GM23338 (cell line): ENCODE data around the gene JDP2. TPM values are rescaled to one million over a fixed set of nuclear protein-coding genes. Genes with fewer than 3 reads are reported as not detected.

Source experiments
- ATAC-seq: fragments of 200-7000 bp; cut with Tn5 transposase; 3 replicates; pipeline ENCODE4 v1.9.1; 2020
- DNase-seq: peaks from one replicate; pipeline ENCODE4 v3.0.0-alpha.2; 2015; ENCODE audit warnings: low spot score
- H2AFZ ChIP-seq: fragments of 200-600 bp; sonication (generic); 2 replicates; pipeline ENCODE4 v1.8.0; 2016; ENCODE audit warnings: antibody characterized with exemption, mild to moderate bottlenecking, moderate library complexity
- H3F3A ChIP-seq: fragments of 200-600 bp; sonication (generic); replicated peaks from 2 replicates; pipeline ENCODE4 v1.8.0; 2017; ENCODE audit warnings: antibody characterized with exemption, mixed run types, low read depth
- H3K27ac ChIP-seq: fragments of 200-600 bp; sonication (generic); 2 replicates; pipeline ENCODE4 v1.6.1; 2016; ENCODE audit warnings: low read depth
- H3K27me3 ChIP-seq: fragments of 200-600 bp; sonication (generic); 2 replicates; pipeline ENCODE4 v1.8.0; 2016; ENCODE audit warnings: mild to moderate bottlenecking, mixed run types, moderate library complexity; ENCODE audit not compliant: insufficient read depth
- H3K36me3 ChIP-seq: fragments of 200-600 bp; sonication (generic); 2 replicates; pipeline ENCODE4 v1.8.0; 2016; ENCODE audit warnings: mild to moderate bottlenecking; ENCODE audit not compliant: insufficient read depth
- H3K4me1 ChIP-seq: fragments of 200-600 bp; sonication (generic); 2 replicates; pipeline ENCODE4 v1.8.0; 2016; ENCODE audit warnings: mild to moderate bottlenecking, moderate library complexity; ENCODE audit not compliant: insufficient read depth
- H3K4me2 ChIP-seq: fragments of 200-600 bp; sonication (generic); 2 replicates; pipeline ENCODE4 v1.7.1; 2017; ENCODE audit warnings: mixed run types
- H3K4me3 ChIP-seq: fragments of 200-600 bp; sonication (generic); 2 replicates; pipeline ENCODE4 v1.6.1; 2016; ENCODE audit warnings: mixed run types
- H3K79me2 ChIP-seq: fragments of 200-600 bp; sonication (generic); replicated peaks from 2 replicates; pipeline ENCODE4 v1.8.0; 2017; ENCODE audit warnings: mild to moderate bottlenecking; ENCODE audit not compliant: insufficient read depth
- H3K9me2 ChIP-seq: fragments of 200-600 bp; sonication (generic); 2 replicates; pipeline ENCODE4 v1.8.0; 2017; ENCODE audit not compliant: insufficient read depth
- H4K20me1 ChIP-seq: fragments of 200-600 bp; sonication (generic); replicated peaks from 2 replicates; pipeline ENCODE4 v1.8.0; 2017; ENCODE audit warnings: mild to moderate bottlenecking; ENCODE audit not compliant: insufficient read depth
- H3K27ac Mint-ChIP-seq: 2 replicates; pipeline ENCODE4 v1.8.0; 2020; ENCODE audit warnings: inconsistent platforms, mild to moderate bottlenecking, moderate library complexity, mixed read lengths
- H3K27me3 Mint-ChIP-seq: 3 replicates; pipeline ENCODE4 v1.8.0; 2022; ENCODE audit warnings: low read depth, mild to moderate bottlenecking, moderate library complexity, mixed read lengths, inconsistent platforms; ENCODE audit not compliant: insufficient read depth, poor library complexity
- H3K36me3 Mint-ChIP-seq: 3 replicates; pipeline ENCODE4 v1.8.0; 2021; ENCODE audit warnings: low read depth, mild to moderate bottlenecking, inconsistent platforms, moderate library complexity, mixed read lengths
- H3K4me1 Mint-ChIP-seq: 3 replicates; pipeline ENCODE4 v1.8.0; 2020; ENCODE audit warnings: mild to moderate bottlenecking, inconsistent platforms, mixed read lengths
- H3K4me3 Mint-ChIP-seq: 3 replicates; pipeline ENCODE4 v1.8.0; 2021; ENCODE audit warnings: moderate library complexity, mild to moderate bottlenecking, inconsistent platforms, mixed read lengths
- H3K9me3 Mint-ChIP-seq: 3 replicates; pipeline ENCODE4 v1.8.0; 2020; ENCODE audit warnings: moderate library complexity, mild to moderate bottlenecking, inconsistent platforms, mixed read lengths
- CREB1 ChIP-seq: fragments of 250-450 bp; sonication (Bioruptor Pico); IDR thresholded peaks from 2 replicates; pipeline ENCODE4 v1.5.0; 2020; ENCODE audit warnings: low read depth, mild to moderate bottlenecking, moderate library complexity
- EZH2phosphoT487 ChIP-seq: fragments of 200-600 bp; sonication (generic); IDR thresholded peaks from one replicate; pipeline ENCODE4 v1.8.1; 2018; ENCODE audit warnings: antibody characterized with exemption; ENCODE audit not compliant: unreplicated experiment
- JUNB ChIP-seq: IDR thresholded peaks from one replicate; pipeline ENCODE4 v1.6.1; 2016; ENCODE audit warnings: antibody characterized with exemption; ENCODE audit not compliant: unreplicated experiment
- NANOG ChIP-seq: IDR thresholded peaks from 2 replicates; pipeline ENCODE4 v1.6.1; 2016; ENCODE audit warnings: antibody characterized with exemption, borderline replicate concordance
- POLR2AphosphoS5 ChIP-seq: IDR thresholded peaks from 2 replicates; pipeline ENCODE4 v1.6.1; 2016; ENCODE audit warnings: antibody characterized with exemption, low read depth
- ZNF114 ChIP-seq: fragments of 250-450 bp; sonication (Bioruptor Pico); IDR thresholded peaks from 2 replicates; pipeline ENCODE4 v1.5.0; 2020; ENCODE audit warnings: mild to moderate bottlenecking, moderate library complexity
- ZNF331 ChIP-seq: fragments of 250-450 bp; sonication (Bioruptor Pico); IDR thresholded peaks from 2 replicates; pipeline ENCODE4 v1.5.0; 2020; ENCODE audit warnings: low read depth, mild to moderate bottlenecking, moderate library complexity
- polyA plus RNA-seq: library from polyadenylated mRNA; unstranded; fragments of >200 nt; fragmentation: Nextera tagmentation; extraction: Ambion mirVana; gene quantifications from 2 replicates; pipeline ENCODE4 v1.2.1, GENCODE V29; 2016
- total RNA-seq: library from RNA; depleted of rRNA; stranded (reverse); fragments of >200 nt; shearing (Covaris generic); gene quantifications from 2 replicates; pipeline ENCODE4 v1.2.3, GENCODE V29; 2014
- TF ChIP-seq, protein P1 (sequence below): fragments of 250-450 bp; sonication (Bioruptor Pico); IDR thresholded peaks from 2 replicates; pipeline ENCODE4 v1.5.0; 2020; ENCODE audit warnings: mild to moderate bottlenecking, moderate library complexity

The JDP2 gene
- total and polyA plus RNA-seq, 2 experiments from 2014 or later: 12.5 to 38.9 TPM

DNA sequence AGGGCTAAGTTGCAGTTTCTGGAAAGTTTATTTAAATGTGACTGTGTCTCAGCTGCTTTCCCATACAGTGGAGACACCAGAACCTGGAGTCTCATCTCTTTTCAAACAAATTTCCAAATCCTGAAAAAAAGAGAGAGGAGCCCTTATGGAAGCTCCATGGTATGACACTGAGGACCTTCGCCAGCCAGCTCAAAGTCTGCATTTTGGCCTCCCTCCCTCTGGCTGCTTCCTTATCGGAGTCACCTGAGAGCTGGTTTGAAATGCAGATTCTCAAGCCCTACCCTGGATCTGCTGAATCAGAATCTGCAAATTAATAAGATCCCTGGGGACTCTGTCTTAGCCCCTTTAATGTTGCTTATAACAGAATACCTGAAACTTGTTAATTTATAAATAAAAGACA lies 21.7 kb upstream of the JDP2 start (continued):
- no peak for TF ChIP-seq ZNF331 (CRISPR knock-in tag)
- TF ChIP-seq POLR2AphosphoS5: no peak
- no peak for TF ChIP-seq NANOG
- no peak for TF ChIP-seq JUNB
- TF ChIP-seq CREB1 (CRISPR knock-in tag): no peak

DNA sequence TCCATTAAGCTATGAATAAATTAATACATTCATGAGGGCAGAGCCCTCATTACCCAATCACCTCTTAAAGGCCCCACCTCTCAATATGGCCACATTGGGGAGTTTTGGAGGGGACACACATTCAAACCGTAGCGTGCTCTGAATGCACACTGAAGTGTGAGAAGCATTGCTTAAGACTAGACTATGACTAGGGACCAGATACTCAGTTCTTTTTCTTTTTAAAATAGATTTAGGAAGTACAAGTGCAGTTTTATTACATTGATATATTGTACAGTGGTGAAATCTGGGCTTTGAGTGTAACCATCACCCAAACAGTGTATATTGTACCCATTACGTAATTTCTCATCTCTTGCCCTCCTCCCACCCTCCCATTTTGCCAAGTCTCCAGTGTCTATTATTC lies 21.0 kb upstream of the JDP2 start:
- Histone ChIP-seq H3K9me2 (no peaks in the 10 kb centered on the region), H3K4me1 (peaks cover 22% of the 10 kb centered on the region), H3K4me3 (no peak overlapping the region), H4K20me1 (no peaks in the 10 kb centered on the region), H3K27me3 (no peaks in the 10 kb centered on the region), H3K36me3 (no peaks in the 10 kb centered on the region), H3F3A (no peaks in the 10 kb centered on the region), H3K4me2 (no peak overlapping the region), H3K79me2 (no peaks in the 10 kb centered on the region), H3K27ac (no peak overlapping the region), H2AFZ (no peak overlapping the region)
- ATAC-seq (no peak), DNase-seq (no peak)
- Mint-ChIP-seq H3K9me3 (no peaks in the 10 kb centered on the region), H3K4me3 (no peak overlapping the region), H3K27ac (no peak overlapping the region), H3K36me3 (no peaks in the 10 kb centered on the region), H3K4me1 (peaks cover 27% of the 10 kb centered on the region), H3K27me3 (peaks cover 3% of the 10 kb centered on the region)
- TF ChIP-seq ZNF114 (CRISPR knock-in tag) (no peak), JUNB (no peak), NANOG (no peak), EZH2phosphoT487 (no peak)
- TF ChIP-seq, protein P1, sequence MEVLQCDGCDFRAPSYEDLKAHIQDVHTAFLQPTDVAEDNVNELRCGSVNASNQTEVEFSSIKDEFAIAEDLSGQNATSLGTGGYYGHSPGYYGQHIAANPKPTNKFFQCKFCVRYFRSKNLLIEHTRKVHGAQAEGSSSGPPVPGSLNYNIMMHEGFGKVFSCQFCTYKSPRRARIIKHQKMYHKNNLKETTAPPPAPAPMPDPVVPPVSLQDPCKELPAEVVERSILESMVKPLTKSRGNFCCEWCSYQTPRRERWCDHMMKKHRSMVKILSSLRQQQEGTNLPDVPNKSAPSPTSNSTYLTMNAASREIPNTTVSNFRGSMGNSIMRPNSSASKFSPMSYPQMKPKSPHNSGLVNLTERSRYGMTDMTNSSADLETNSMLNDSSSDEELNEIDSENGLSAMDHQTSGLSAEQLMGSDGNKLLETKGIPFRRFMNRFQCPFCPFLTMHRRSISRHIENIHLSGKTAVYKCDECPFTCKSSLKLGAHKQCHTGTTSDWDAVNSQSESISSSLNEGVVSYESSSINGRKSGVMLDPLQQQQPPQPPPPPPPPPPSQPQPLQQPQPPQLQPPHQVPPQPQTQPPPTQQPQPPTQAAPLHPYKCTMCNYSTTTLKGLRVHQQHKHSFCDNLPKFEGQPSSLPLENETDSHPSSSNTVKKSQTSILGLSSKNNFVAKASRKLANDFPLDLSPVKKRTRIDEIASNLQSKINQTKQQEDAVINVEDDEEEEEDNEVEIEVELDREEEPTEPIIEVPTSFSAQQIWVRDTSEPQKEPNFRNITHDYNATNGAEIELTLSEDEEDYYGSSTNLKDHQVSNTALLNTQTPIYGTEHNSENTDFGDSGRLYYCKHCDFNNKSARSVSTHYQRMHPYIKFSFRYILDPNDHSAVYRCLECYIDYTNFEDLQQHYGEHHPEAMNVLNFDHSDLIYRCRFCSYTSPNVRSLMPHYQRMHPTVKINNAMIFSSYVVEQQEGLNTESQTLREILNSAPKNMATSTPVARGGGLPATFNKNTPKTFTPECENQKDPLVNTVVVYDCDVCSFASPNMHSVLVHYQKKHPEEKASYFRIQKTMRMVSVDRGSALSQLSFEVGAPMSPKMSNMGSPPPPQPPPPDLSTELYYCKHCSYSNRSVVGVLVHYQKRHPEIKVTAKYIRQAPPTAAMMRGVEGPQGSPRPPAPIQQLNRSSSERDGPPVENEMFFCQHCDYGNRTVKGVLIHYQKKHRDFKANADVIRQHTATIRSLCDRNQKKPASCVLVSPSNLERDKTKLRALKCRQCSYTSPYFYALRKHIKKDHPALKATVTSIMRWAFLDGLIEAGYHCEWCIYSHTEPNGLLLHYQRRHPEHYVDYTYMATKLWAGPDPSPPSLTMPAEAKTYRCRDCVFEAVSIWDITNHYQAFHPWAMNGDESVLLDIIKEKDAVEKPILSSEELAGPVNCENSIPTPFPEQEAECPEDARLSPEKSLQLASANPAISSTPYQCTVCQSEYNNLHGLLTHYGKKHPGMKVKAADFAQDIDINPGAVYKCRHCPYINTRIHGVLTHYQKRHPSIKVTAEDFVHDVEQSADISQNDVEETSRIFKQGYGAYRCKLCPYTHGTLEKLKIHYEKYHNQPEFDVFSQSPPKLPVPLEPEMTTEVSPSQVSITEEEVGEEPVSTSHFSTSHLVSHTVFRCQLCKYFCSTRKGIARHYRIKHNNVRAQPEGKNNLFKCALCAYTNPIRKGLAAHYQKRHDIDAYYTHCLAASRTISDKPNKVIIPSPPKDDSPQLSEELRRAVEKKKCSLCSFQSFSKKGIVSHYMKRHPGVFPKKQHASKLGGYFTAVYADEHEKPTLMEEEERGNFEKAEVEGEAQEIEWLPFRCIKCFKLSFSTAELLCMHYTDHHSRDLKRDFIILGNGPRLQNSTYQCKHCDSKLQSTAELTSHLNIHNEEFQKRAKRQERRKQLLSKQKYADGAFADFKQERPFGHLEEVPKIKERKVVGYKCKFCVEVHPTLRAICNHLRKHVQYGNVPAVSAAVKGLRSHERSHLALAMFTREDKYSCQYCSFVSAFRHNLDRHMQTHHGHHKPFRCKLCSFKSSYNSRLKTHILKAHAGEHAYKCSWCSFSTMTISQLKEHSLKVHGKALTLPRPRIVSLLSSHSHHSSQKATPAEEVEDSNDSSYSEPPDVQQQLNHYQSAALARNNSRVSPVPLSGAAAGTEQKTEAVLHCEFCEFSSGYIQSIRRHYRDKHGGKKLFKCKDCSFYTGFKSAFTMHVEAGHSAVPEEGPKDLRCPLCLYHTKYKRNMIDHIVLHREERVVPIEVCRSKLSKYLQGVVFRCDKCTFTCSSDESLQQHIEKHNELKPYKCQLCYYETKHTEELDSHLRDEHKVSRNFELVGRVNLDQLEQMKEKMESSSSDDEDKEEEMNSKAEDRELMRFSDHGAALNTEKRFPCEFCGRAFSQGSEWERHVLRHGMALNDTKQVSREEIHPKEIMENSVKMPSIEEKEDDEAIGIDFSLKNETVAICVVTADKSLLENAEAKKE: no peak
